HG03159 (cell line): ENCODE results near the gene MRI1.
"Not testable (repeated sequence)": the region's sequence is repeated elsewhere in the genome, so short reads cannot be mapped to it uniquely, and the experiment has no call there.

Experiments
- ATAC-seq: cut with Tn5 transposase; IDR thresholded peaks from one replicate; pipeline ENCODE4 v1.9.1; 2021; ENCODE audit warnings: mild to moderate bottlenecking, moderate library complexity; ENCODE audit not compliant: unreplicated experiment

MRI1 gene

DNA sequence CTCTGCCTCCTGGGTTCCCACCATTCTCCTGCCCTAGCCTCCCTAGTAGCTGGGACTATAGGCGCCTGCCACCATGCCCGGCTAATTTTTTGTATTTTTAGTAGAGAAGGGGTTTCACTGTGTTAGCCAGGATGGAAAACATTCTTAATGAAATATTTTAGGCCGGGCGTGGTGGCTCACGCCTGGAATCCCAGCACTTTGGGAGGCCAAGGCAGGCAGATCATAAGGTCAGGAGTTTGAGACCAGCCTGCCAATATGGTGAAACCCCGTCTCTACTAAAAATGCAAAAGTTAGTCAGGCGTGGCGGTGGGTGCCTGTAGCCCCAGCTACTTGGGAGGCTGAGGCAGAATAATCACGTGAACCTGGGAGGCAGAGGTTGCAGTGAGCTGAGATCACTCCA lies 29.0 kb downstream of the MRI1 start:
- not testable (repeated sequence) for ATAC-seq

DNA sequence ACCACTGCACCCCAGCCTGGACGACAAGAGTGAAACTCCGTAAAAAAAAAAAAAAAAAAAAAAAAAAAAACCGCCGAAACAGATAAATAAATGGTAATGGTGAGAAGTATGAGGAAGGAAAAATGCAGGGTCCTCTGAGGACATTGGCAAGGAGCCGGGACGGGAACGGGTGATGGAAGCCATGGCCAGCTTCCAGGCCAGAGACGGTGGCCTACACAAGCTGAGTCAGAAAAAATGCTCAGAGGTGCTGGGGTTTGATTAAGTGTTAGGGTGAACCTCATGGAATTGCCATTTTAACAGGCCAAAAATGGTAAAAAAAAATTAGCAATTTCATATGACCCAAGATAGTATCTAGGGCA lies 30.1 kb downstream of the MRI1 start:
- ATAC-seq = no peak

DNA sequence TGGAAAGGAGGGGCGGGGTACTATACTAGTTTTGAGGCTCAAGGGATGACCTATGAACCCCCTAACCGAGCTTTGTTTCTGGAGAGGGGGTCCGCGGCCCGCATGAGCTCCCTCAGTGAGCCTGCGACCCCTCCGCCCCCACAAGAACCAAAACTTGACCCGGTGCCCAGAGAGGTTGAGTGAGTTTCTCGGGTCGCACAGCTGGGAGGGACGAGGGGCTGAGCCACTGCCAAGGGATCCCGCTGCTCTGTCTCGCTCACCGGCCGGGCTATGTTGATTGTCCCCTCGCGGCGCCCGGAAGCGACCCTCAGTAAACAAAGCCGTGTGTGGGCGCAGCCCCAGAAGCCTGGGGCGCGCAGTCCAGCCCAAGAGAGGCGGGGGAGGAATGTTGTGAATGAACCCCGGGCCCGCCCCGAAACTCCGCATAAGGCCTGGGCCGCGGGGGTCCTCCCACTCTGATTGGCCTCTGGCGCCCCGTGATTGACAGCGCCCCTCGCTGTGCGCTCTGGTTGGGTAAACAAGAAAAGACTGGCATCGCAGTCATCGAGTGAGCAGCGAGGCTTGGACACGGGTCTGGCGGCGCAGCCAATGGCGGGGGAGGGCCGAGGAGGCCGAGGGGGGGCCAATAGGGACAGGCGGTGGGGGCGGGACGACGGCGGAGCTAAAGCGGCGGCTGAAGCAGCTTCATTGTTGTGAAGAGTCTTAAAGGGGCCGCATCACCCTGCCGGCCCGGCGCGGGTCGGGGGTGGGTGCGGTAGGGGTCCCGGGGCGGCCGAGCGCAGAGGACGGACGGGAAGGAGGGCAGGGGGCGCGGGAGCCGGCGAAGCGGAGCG lies 30.7 kb downstream of the MRI1 start, which contains the start of gene ZSWIM4:
ZSWIM4 (plus strand) TSS at position 687 of the 833 bp plus-strand sequence. CDS start 206 bp downstream, outside the sequence.
- peak; percentile 95 for ATAC-seq

DNA sequence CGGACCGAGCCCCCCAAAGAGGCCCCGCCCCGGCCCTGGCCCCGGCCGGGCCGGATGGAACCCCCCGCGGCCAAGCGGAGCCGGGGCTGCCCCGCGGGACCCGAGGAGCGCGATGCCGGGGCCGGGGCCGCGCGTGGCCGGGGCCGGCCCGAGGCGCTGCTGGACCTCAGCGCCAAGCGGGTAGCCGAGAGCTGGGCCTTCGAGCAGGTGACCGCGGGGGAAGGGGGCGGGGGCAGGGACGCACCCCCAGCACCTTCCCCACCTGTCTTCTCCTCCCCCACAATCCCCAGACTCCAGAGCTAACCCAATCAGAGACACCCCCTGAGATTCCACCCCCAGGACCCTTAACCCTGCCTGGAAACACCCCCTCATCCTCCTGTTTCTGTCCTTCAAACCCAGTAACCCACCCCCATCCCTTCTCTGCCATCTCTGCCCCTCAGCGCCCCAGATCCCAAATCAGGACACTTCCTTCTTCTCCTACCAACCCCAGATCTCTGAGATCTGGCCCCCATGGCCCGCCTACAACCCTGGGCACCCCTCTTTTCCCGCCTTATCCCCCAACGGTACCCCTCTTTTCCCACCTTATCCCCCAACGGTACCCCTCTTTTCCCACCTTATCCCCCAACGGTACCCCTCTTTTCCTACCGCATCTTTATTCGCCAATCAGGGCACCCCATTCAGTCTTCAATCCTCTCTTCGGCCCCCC lies 31.4 kb downstream of the MRI1 start:
- ATAC-seq = peak; percentile 37

- ATAC-seq = no peak
Observed at GRCh38 chr19:13796301-13797057, 32.2 kb downstream of the MRI1 start.

DNA sequence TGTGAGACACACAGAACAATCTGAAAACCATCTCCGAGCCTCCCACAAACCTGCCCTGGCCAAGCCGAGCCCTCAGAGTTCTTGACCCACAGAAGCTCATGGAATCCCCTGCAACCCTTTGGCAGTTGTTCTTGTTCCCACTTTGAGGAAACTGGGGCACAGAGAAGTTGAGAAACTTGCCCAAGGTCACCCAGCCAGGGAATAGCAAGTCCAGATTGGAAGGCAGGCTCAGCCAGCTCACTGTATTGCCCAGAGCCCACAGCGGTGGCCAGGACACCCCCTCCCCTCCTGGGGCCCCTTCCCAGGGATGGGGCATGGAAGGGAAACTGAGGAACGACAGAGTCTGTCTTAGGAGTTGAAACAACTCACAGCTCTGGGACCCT lies 32.7 kb downstream of the MRI1 start:
- no peak for ATAC-seq

DNA sequence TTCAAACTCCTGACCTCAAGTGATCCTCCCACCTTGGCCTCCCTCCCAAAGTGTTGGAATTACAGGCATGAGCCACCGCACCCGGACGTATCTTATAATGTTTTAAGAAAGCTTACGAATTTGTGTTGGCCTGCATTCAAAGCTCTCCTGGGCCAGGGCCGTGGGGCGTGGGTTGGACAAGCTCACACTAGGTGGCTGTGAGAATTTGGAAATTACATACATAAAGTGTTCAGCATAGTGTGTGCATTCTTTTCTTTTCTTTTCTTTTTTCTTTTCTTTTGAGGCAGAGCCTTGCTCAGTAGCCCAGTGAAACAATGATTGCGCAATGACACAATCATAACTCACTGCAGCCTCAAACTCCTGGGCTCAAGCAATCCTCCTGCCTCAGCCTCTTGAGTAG lies 33.5 kb downstream of the MRI1 start:
- ATAC-seq = no peak

DNA sequence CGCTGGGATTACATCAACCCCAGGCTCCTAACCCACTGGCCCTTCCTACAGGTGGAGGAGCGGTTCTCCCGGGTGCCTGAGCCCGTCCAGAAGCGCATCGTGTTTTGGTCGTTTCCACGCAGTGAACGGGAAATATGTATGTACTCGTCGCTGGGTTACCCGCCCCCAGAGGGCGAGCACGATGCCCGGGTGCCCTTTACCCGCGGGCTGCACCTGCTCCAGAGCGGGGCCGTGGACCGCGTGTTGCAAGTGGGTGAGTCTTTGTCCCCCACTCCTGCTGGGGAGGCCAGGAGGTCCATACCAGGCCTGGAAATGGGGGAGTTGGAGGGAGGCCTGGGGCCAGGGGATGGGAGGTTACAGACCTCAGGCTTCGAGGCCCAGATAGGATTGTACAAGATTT lies 35.3 kb downstream of the MRI1 start:
- no peak for ATAC-seq

GRCh38 chr19:13803038-13803437 lies 38.7 kb downstream of the MRI1 start:
- no peak for ATAC-seq

- no peak for ATAC-seq
Observed at GRCh38 chr19:13804830-13805683, 40.7 kb downstream of the MRI1 start.

DNA sequence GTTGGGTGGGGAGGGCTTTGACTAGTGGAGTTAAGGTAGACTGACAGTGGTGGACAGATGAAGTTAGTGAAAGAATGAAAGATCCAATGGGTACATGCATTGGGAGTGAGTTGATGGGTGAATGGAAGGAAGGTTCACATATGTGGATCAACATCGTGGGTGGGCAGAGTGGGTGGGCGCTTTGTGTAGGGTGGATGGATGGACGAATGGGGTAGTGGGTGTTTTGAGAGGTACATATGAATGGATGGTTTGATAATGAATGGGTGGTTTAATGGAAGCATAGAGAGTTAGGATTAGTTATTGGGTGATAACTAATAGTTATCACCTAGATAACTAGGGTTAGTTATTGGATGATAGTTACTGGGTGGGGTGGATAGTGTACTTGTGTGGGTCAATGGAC lies 42.4 kb downstream of the MRI1 start:
- no peak for ATAC-seq

GRCh38 chr19:13807421-13808021 lies 43.2 kb downstream of the MRI1 start:
- no peak for ATAC-seq

DNA sequence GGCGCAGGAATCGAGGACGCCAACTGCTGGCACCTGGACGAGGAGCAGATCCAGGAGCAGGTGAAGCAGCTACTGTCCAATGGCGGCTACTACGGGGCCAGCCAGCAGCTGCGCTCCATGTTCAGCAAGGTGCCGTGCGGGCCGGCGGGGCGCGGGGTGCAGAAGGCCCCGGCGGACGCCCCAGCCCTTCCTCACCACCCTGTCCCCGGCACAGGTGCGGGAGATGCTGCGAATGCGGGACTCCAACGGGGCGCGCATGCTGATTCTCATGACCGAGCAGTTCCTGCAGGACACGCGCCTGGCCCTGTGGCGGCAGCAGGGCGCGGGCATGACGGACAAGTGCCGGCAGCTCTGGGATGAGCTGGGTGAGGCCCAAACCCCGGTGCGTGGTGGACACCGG lies 44.5 kb downstream of the MRI1 start:
- ATAC-seq = no peak

- ATAC-seq = no peak
Observed at GRCh38 chr19:13812544-13812943, 48.2 kb downstream of the MRI1 start.

DNA sequence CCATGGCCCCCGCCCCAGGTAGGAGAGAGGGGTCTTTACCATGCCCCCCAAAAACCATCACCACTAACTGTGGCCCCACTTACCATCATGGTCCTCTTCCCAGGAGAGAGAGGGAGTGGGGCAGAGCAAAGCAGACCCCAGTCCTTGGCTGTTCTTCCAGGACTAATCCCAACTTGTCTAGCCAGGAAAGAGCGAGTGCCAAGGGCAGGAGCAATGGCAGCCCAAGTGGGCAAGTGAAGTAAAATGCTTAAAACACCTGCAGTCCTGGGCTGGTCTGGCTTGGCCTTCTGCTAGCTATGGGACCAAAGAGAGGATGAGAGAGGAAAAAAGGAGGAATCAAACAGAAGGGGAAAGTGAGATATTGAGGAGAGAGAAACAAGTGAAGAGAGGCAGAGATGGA lies 48.8 kb downstream of the MRI1 start:
- ATAC-seq = no peak

DNA sequence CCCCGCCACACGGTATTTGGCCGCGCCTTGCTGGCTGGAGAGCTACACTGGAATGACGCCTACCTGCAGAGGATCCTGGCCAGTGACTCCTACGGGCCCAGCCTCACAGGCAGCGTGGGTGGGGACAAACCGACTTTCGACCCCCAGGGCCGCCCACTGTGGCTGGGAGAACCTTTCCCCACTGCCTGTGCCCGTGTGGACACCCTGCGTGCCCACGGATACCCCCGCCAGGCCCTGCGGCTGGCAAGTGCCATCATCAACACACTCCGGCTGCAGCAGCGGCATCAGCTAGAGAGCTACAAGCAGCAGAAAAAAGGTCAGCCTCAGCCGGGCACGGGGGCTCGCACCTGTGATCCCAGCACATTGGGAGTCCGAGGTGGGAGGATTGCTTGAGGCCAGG lies 50.2 kb downstream of the MRI1 start:
- ATAC-seq = no peak

GRCh38 chr19:13817018-13817614 lies 52.8 kb downstream of the MRI1 start:
- ATAC-seq = no peak

- ATAC-seq = no peak
Observed at GRCh38 chr19:13817615-13818371, 53.5 kb downstream of the MRI1 start.

GRCh38 chr19:13819238-13819637 lies 54.9 kb downstream of the MRI1 start:
- ATAC-seq = no peak
